Measurements from ENCODE around the gene NLRP4. TPM values are rescaled to one million over a fixed set of nuclear protein-coding genes. Genes with fewer than 3 reads are reported as not detected.

The NLRP4 gene
- total and polyA plus RNA-seq, 11 donors = not detected

Other genes with a start within 250 kb of the NLRP4 start
- gene FIZ1, start 237.0 kb upstream of the NLRP4 start, total RNA-seq = 10 to 100 TPM; 11.2 to 15.4 (median 12.9) TPM
- 10 to 100 TPM in 1 of 2 donors, 1 to 10 TPM in 1; 10.0 to 16.7 TPM for gene FIZ1, start 237.0 kb upstream of the NLRP4 start, polyA plus RNA-seq
- gene ZNF524, start 236.3 kb upstream of the NLRP4 start, total RNA-seq = 10 to 100 TPM; 11.0 to 34.7 (median 16.5) TPM
- 10 to 100 TPM; 30.6 to 33.9 TPM for gene ZNF524, start 236.3 kb upstream of the NLRP4 start, polyA plus RNA-seq
- gene ZNF865, start 230.9 kb upstream of the NLRP4 start, total RNA-seq = 10 to 100 TPM; 11.4 to 19.1 (median 14.2) TPM
- 10 to 100 TPM; 12.0 to 24.3 TPM for gene ZNF865, start 230.9 kb upstream of the NLRP4 start, polyA plus RNA-seq
- 10 to 100 TPM in 4 of 9 donors, 1 to 10 TPM in 5; 6.7 to 15.8 (median 9.2) TPM for gene ZNF784, start 212.0 kb upstream of the NLRP4 start, total RNA-seq
- 10 to 100 TPM in 1 of 2 donors, 1 to 10 TPM in 1; 8.5 to 10.4 TPM for gene ZNF784, start 212.0 kb upstream of the NLRP4 start, polyA plus RNA-seq
- gene ZNF580, start 195.5 kb upstream of the NLRP4 start, total RNA-seq = 10 to 100 TPM; 17.0 to 41.5 (median 21.2) TPM
- gene ZNF580, start 195.5 kb upstream of the NLRP4 start, polyA plus RNA-seq = 10 to 100 TPM in 1 of 2 donors, 1 to 10 TPM in 1; 8.2 to 18.4 TPM
- 10 to 100 TPM in 2 of 9 donors, 1 to 10 TPM in 7; 4.7 to 12.7 (median 7.2) TPM for gene ZNF581, start 192.9 kb upstream of the NLRP4 start, total RNA-seq
- 1 to 10 TPM; 5.5 to 9.3 TPM for gene ZNF581, start 192.9 kb upstream of the NLRP4 start, polyA plus RNA-seq
- gene CCDC106, start 188.3 kb upstream of the NLRP4 start, total RNA-seq = 10 to 100 TPM; 11.7 to 25.8 (median 16.5) TPM
- gene CCDC106, start 188.3 kb upstream of the NLRP4 start, polyA plus RNA-seq = 10 to 100 TPM; 11.9 to 27.7 TPM
- gene U2AF2, start 181.5 kb upstream of the NLRP4 start, total RNA-seq = 10 to 100 TPM; 39.9 to 88.1 (median 69.9) TPM
- 100 to 1,000 TPM in 1 of 2 donors, 10 to 100 TPM in 1; 72.7 to 104 TPM for gene U2AF2, start 181.5 kb upstream of the NLRP4 start, polyA plus RNA-seq
- gene EPN1, start 161.3 kb upstream of the NLRP4 start, total RNA-seq = 100 to 1,000 TPM; 125 to 377 (median 189) TPM
- 100 to 1,000 TPM; 177 to 188 TPM for gene EPN1, start 161.3 kb upstream of the NLRP4 start, polyA plus RNA-seq
- gene NLRP9, start 98.1 kb upstream of the NLRP4 start, total RNA-seq = not detected
- gene NLRP9, start 98.1 kb upstream of the NLRP4 start, polyA plus RNA-seq = not detected
- gene RFPL4A, start 77.4 kb upstream of the NLRP4 start, total RNA-seq = not detected
- gene RFPL4A, start 77.4 kb upstream of the NLRP4 start, polyA plus RNA-seq = not detected
- gene RFPL4AL1, start 67.4 kb upstream of the NLRP4 start, total RNA-seq = not detected
- gene RFPL4AL1, start 67.4 kb upstream of the NLRP4 start, polyA plus RNA-seq = not detected
- not detected for gene NLRP11, start 4.5 kb upstream of the NLRP4 start, total RNA-seq
- not detected for gene NLRP11, start 4.5 kb upstream of the NLRP4 start, polyA plus RNA-seq
- gene NLRP13, start 95.8 kb downstream of the NLRP4 start, total RNA-seq = not detected
- not detected for gene NLRP13, start 95.8 kb downstream of the NLRP4 start, polyA plus RNA-seq
- not detected for gene NLRP8, start 111.3 kb downstream of the NLRP4 start, total RNA-seq
- not detected for gene NLRP8, start 111.3 kb downstream of the NLRP4 start, polyA plus RNA-seq
- not detected for gene NLRP5, start 150.2 kb downstream of the NLRP4 start, total RNA-seq
- not detected for gene NLRP5, start 150.2 kb downstream of the NLRP4 start, polyA plus RNA-seq